H1 (cell line): ENCODE measurements around the gene YPEL4. TPM values are rescaled to one million over a fixed set of nuclear protein-coding genes. Genes with fewer than 3 reads are reported as not detected.

Experiments
- CTCF ChIA-PET: fragments of 300-600 bp; sonication (Branson Sonifier 250); formaldehyde crosslinking; loops from one replicate; lab custom pipeline; 2021; ENCODE audit not compliant: partially characterized antibody; lab: Charles Lee
- POLR2A ChIA-PET: fragments of 300-600 bp; sonication (Branson Sonifier 250); formaldehyde crosslinking; loops from one replicate; lab custom pipeline; 2021; ENCODE audit warnings: inconsistent platforms; ENCODE audit not compliant: partially characterized antibody; lab: Charles Lee
- DNase-seq, 2 experiments: peaks; one replicate each; pipeline versions ENCODE4 v3.0.0 to v3.0.0-alpha.2; 2010 to 2022; ENCODE audit warnings: low spot score in 2 of 2, low read depth in 1 of 2, mixed read lengths in 1 of 2
- FAIRE-seq: peaks from 2 replicates; lab custom pipeline; 2011; peaks lifted over from hg19 to GRCh38; lab: Jason Lieb, UNC
- H2AFZ ChIP-seq: 2 replicates; pipeline ENCODE4 v1.8.1; 2012; ENCODE audit warnings: low read length, inconsistent platforms
- H2AK5ac ChIP-seq: 2 replicates; pipeline ENCODE4 v1.6.1; 2013; ENCODE audit warnings: low read depth, low read length
- H2BK120ac ChIP-seq: replicated peaks from 2 replicates; pipeline ENCODE3; 2013; ENCODE audit warnings: low read depth, low read length, inconsistent platforms
- H2BK12ac ChIP-seq: 2 replicates; pipeline ENCODE4 v1.6.1; 2013; ENCODE audit warnings: low read depth, low read length
- H2BK15ac ChIP-seq: 2 replicates; pipeline ENCODE4 v1.6.1; 2013; ENCODE audit warnings: low read length
- H2BK20ac ChIP-seq: 2 replicates; pipeline ENCODE4 v1.6.1; 2013; ENCODE audit warnings: low read length
- H2BK5ac ChIP-seq: 2 replicates; pipeline ENCODE4 v1.6.1; 2013; ENCODE audit warnings: low read depth, low read length
- H3K14ac ChIP-seq: 2 replicates; pipeline ENCODE4 v1.6.1; 2013; ENCODE audit warnings: inconsistent platforms; ENCODE audit not compliant: insufficient read length
- H3K18ac ChIP-seq: 2 replicates; pipeline ENCODE4 v1.6.1; 2013; ENCODE audit warnings: low read length; ENCODE audit errors: extremely low read depth
- H3K23ac ChIP-seq: 2 replicates; pipeline ENCODE4 v1.6.1; 2013; ENCODE audit warnings: inconsistent platforms; ENCODE audit not compliant: insufficient read length
- H3K23me2 ChIP-seq: 2 replicates; pipeline ENCODE4 v1.6.1; 2013; ENCODE audit warnings: low read depth, low read length
- H3K27ac ChIP-seq: 2 replicates; pipeline ENCODE4 v1.6.1; 2011; ENCODE audit warnings: low read depth, low read length, inconsistent platforms
- H3K27me3 ChIP-seq, 4 experiments: replicated peaks in 1 of 4; 1 replicate in 1 of 4; 2 replicates in 3 of 4; pipeline versions ENCODE4 v1.6.1 to v1.8.1; 2011 to 2013; ENCODE audit warnings: low read length in 3 of 4, mild to moderate bottlenecking in 3 of 4, inconsistent platforms in 2 of 4, mixed read lengths in 2 of 4, moderate library complexity in 1 of 4; ENCODE audit not compliant: control insufficient read depth in 3 of 4, insufficient read depth in 3 of 4; ENCODE audit errors: extremely low read depth in 1 of 4
- H3K36me3 ChIP-seq, 4 experiments: 2 replicates each; pipeline versions ENCODE4 v1.6.1 to v1.8.1; 2011 to 2013; ENCODE audit warnings: mild to moderate bottlenecking in 4 of 4, low read length in 3 of 4, moderate library complexity in 2 of 4, control low read depth in 1 of 4, inconsistent platforms in 1 of 4; ENCODE audit not compliant: insufficient read depth in 4 of 4, control insufficient read depth in 2 of 4
- H3K4ac ChIP-seq: replicated peaks from 2 replicates; pipeline ENCODE3; 2013; ENCODE audit warnings: low read length, low read depth, mixed read lengths, inconsistent platforms; ENCODE audit not compliant: insufficient read length
- H3K4me1 ChIP-seq, 4 experiments: replicated peaks in 1 of 4; 1 replicate in 1 of 4; 2 replicates in 3 of 4; pipeline versions ENCODE4 v1.6.1 to v1.8.1; 2011 to 2013; ENCODE audit warnings: low read length in 3 of 4, inconsistent platforms in 2 of 4, mixed read lengths in 1 of 4; ENCODE audit not compliant: insufficient read depth in 4 of 4, control insufficient read depth in 3 of 4
- H3K4me2 ChIP-seq, 2 experiments: 2 replicates each; pipeline versions ENCODE4 v1.6.1 to v1.8.1; 2011 to 2013; ENCODE audit warnings: low read depth in 2 of 2, low read length in 2 of 2, control low read depth in 1 of 2, inconsistent platforms in 1 of 2, mild to moderate bottlenecking in 1 of 2; ENCODE audit not compliant: insufficient read depth in 1 of 2
- H3K4me3 ChIP-seq, 4 experiments: fragments of 200-600, 300-600 bp in 1 of 4; sonication (generic), shearing (Covaris generic), sonication (Bioruptor Twin) in 1 of 4; 2 replicates each; pipeline versions ENCODE4 v1.5.1 to v1.8.1; 2011 to 2016; ENCODE audit warnings: low read length in 4 of 4, low read depth in 3 of 4, control low read depth in 2 of 4, inconsistent platforms in 2 of 4, mild to moderate bottlenecking in 2 of 4, mixed read lengths in 1 of 4, moderate library complexity in 1 of 4; ENCODE audit not compliant: insufficient read depth in 2 of 4; ENCODE audit errors: extremely low read depth in 1 of 4
- H3K56ac ChIP-seq: replicated peaks from 2 replicates; pipeline ENCODE3; 2013; ENCODE audit warnings: low read depth, mild to moderate bottlenecking, mixed read lengths, low read length, inconsistent platforms; ENCODE audit not compliant: insufficient read length
- H3K79me1 ChIP-seq: 2 replicates; pipeline ENCODE4 v1.6.1; 2013; ENCODE audit warnings: low read depth, low read length, control low read depth
- H3K79me2 ChIP-seq, 2 experiments: 2 replicates each; pipeline versions ENCODE4 v1.6.1 to v1.8.1; 2012 to 2013; ENCODE audit warnings: low read length in 2 of 2, mild to moderate bottlenecking in 2 of 2, inconsistent platforms in 1 of 2; ENCODE audit not compliant: insufficient read depth in 2 of 2, control insufficient read depth in 1 of 2
- H3K9ac ChIP-seq, 4 experiments: replicated peaks in 1 of 4; 1 replicate in 1 of 4; 2 replicates in 3 of 4; pipeline versions ENCODE4 v1.6.1 to v1.8.1; 2011 to 2013; ENCODE audit warnings: low read depth in 3 of 4, low read length in 3 of 4, control low read depth in 2 of 4, mild to moderate bottlenecking in 2 of 4, moderate library complexity in 2 of 4, inconsistent platforms in 1 of 4; ENCODE audit errors: extremely low read depth in 1 of 4
- H3K9me3 ChIP-seq, 2 experiments: 2 replicates each; pipeline versions ENCODE4 v1.6.1 to v1.8.1; 2012 to 2013; ENCODE audit warnings: mild to moderate bottlenecking in 2 of 2, moderate library complexity in 2 of 2, control low read depth in 1 of 2, inconsistent platforms in 1 of 2, low read depth in 1 of 2, low read length in 1 of 2, mixed read lengths in 1 of 2; ENCODE audit not compliant: insufficient read depth in 2 of 2
- H4K20me1 ChIP-seq, 2 experiments: replicated peaks in 1 of 2; 2 replicates each; pipeline versions ENCODE3 to v1.8.1; 2011 to 2013; ENCODE audit warnings: inconsistent platforms in 2 of 2, low read length in 2 of 2, mild to moderate bottlenecking in 1 of 2; ENCODE audit not compliant: insufficient read depth in 2 of 2, control insufficient read depth in 1 of 2
- H4K5ac ChIP-seq: 2 replicates; pipeline ENCODE4 v1.6.1; 2013; ENCODE audit warnings: low read length, low read depth, mixed read lengths, inconsistent platforms; ENCODE audit not compliant: insufficient read length
- H4K8ac ChIP-seq: 2 replicates; pipeline ENCODE4 v1.8.0; 2013; ENCODE audit warnings: mild to moderate bottlenecking, moderate library complexity, low read length, inconsistent platforms; ENCODE audit not compliant: insufficient read depth; ENCODE audit errors: extremely low read depth
- H4K91ac ChIP-seq: replicated peaks from 2 replicates; pipeline ENCODE3; 2013; ENCODE audit warnings: low read length, mixed read lengths, inconsistent platforms; ENCODE audit not compliant: insufficient read length
- CEBPB ChIP-seq: IDR thresholded peaks from 2 replicates; pipeline ENCODE4 v1.6.1; 2012; ENCODE audit warnings: low read depth, low read length
- CTBP2 ChIP-seq: IDR thresholded peaks from 2 replicates; pipeline ENCODE4 v1.7.0; 2011; ENCODE audit warnings: borderline replicate concordance, mild to moderate bottlenecking, moderate library complexity, mixed read lengths, low read length; ENCODE audit not compliant: insufficient read depth, insufficient read length
- EGR1 ChIP-seq: IDR thresholded peaks from 2 replicates; pipeline ENCODE4 v1.6.1; 2011; ENCODE audit warnings: low read depth, low read length, borderline replicate concordance
- HDAC6 ChIP-seq: IDR thresholded peaks from one replicate; pipeline ENCODE4 v1.7.1; 2012; ENCODE audit warnings: low read depth, mild to moderate bottlenecking, inconsistent platforms, low read length, moderate library complexity
- MAX ChIP-seq: IDR thresholded peaks from 2 replicates; pipeline ENCODE4 v1.6.1; 2012; ENCODE audit warnings: inconsistent platforms
- NANOG ChIP-seq: IDR thresholded peaks from 2 replicates; pipeline ENCODE4 v1.6.1; 2011; ENCODE audit warnings: low read length, low read depth, mild to moderate bottlenecking, inconsistent platforms; ENCODE audit not compliant: insufficient read depth, poor library complexity, severe bottlenecking
- POLR2A ChIP-seq, 2 experiments: IDR thresholded peaks; 1 replicate in 1 of 2; 2 replicates in 1 of 2; pipeline ENCODE4 v1.6.1; 2011; ENCODE audit warnings: low read depth in 2 of 2, low read length in 2 of 2, mild to moderate bottlenecking in 2 of 2; ENCODE audit errors: control extremely low read depth in 1 of 2
- RFX5 ChIP-seq: IDR thresholded peaks from 2 replicates; pipeline ENCODE4 v1.6.1; 2011; ENCODE audit warnings: low read depth, low read length, improper control_type of control experiment, borderline replicate concordance
- TAF7 ChIP-seq: optimal IDR thresholded peaks from 2 replicates; pipeline ENCODE3; 2011; ENCODE audit warnings: low read depth, mild to moderate bottlenecking, inconsistent platforms, low read length, moderate library complexity, borderline replicate concordance
- TCF12 ChIP-seq: IDR thresholded peaks from 2 replicates; pipeline ENCODE4 v1.6.1; 2011; ENCODE audit warnings: low read depth, mild to moderate bottlenecking, low read length
- WGBS, 2 experiments: shearing (Covaris generic) in 1 of 2; methylation state at CpG; one replicate each; pipeline versions ENCODE4 v1.1.6 to v1.1.7; 2013 to 2015; ENCODE audit warnings: low lambda C conversion rate in 2 of 2, mixed read lengths in 2 of 2, inconsistent platforms in 1 of 2, low coverage in 1 of 2, missing lambda C conversion rate in 1 of 2; ENCODE audit not compliant: insufficient replicate concordance in 2 of 2, insufficient coverage in 1 of 2, insufficient read length in 1 of 2; ENCODE audit errors: extremely low coverage in 1 of 2, missing lambda C conversion rate in 1 of 2; 5-methylcytosine and 5-hydroxymethylcytosine counted together
- polyA plus RNA-seq, 7 experiments: library from polyadenylated mRNA; depleted of rRNA in 3 of 7; stranded (reverse) in 5 of 7; unstranded in 2 of 7; fragments of >200 nt in 5 of 7; fragments of 200-250 nt in 2 of 7; gene quantifications; 1 replicate in 5 of 7; 2 replicates in 1 of 7; 4 replicates in 1 of 7; pipeline versions ENCODE4 v1.2.1 to v1.2.3, GENCODE V29; 2011 to 2013; ENCODE audit warnings: missing spikeins in 2 of 7, mixed read lengths in 2 of 7
- total RNA-seq: library from RNA; stranded (reverse); fragmentation: NEBNext Ultra II Directional; extraction: Animal tissue kit (Norgen Biotek cat#: 25700); gene quantifications from 2 replicates; pipeline ENCODE4 v1.2.1, GENCODE V29; 2021
- TF ChIP-seq, protein P1 (sequence below), 3 experiments: IDR thresholded peaks; 1 replicate in 2 of 3; 2 replicates in 1 of 3; pipeline versions ENCODE4 v1.5.1 to v1.6.1; 2011; ENCODE audit warnings: low read length in 3 of 3, mild to moderate bottlenecking in 3 of 3, inconsistent platforms in 2 of 3, low read depth in 1 of 3, moderate library complexity in 1 of 3; ENCODE audit not compliant: insufficient read depth in 1 of 3; ENCODE audit errors: control extremely low read depth in 1 of 3

The YPEL4 gene
- total and polyA plus RNA-seq, 2 of the 8 experiments (the other 6 are each of a cell fraction or from before 2014, with no cell fraction given), result 0.13 to 0.38 TPM

GRCh38 chr11:57659669-57660068 is 10.0 kb upstream of the YPEL4 start:
- Histone ChIP-seq H4K8ac (no peak overlapping the region), H3K23ac (no peak overlapping the region), H3K9me3 (no peaks in the 10 kb centered on the region), H3K23me2 (peaks cover 4% of the 10 kb centered on the region), H3K56ac (no peak overlapping the region), H3K4me1 (no peaks in the 10 kb centered on the region; a peak in 1 of 7 replicates), H2BK15ac (no peak overlapping the region), H3K79me1 (peaks cover 4% of the 10 kb centered on the region; the same call in 1 of the 2 replicates), H4K91ac (no peak overlapping the region), H3K4me2 (no peak overlapping the region), H3K9ac (no peak overlapping the region), H3K36me3 (peaks cover 3 to 25% (median 19%) of the 10 kb centered on the region in 4 experiments; a peak in 6 of 8 replicates), H3K79me2 (peaks cover 0 to 20% of the 10 kb centered on the region in 2 experiments; a peak in 3 of 4 replicates), H3K4me3 (no peak overlapping the region), H3K4ac (no peak overlapping the region), H3K27me3 (no peaks in the 10 kb centered on the region; a peak in 2 of 7 replicates), H4K5ac (no peak overlapping the region), H2BK12ac (no peak overlapping the region), H2AK5ac (no peak overlapping the region), H2BK20ac (no peak overlapping the region), H4K20me1 (peaks cover 2 to 3% of the 10 kb centered on the region in 2 experiments), H2BK5ac (no peak overlapping the region), H3K14ac (no peak overlapping the region), H2AFZ (no peak overlapping the region), H3K18ac (no peak overlapping the region), H3K27ac (no peak overlapping the region), H2BK120ac (no peak overlapping the region)
- CTCF ChIA-PET, result interaction anchor here (0.5 to 1.6 kb wide), 4 partner anchors 15 to 371 kb away, joined by 3 to 5 read pairs (median 3); no protein-coding TSS in a partner anchor
- FAIRE-seq, result no peak
- WGBS, 2 experiments, result 95% methylated on average over 14 of the region's 14 CpGs; no CpG with 5 or more reads in 1 of the 2 experiments
- no peak for DNase-seq
- POLR2A ChIA-PET, result interaction anchor here (0.6 to 16.2 kb wide), 3 partner anchors 19 to 117 kb away, joined by 3 to 445 read pairs (median 3); partner anchors contain the start of genes MED19, TMX2 and YPEL4
- no peak for TF ChIP-seq NANOG
- no peak for TF ChIP-seq RFX5
- no peak for TF ChIP-seq EGR1
- TF ChIP-seq HDAC6, result no peak
- no peak for TF ChIP-seq CEBPB
- no peak for TF ChIP-seq CTBP2
- no peak for TF ChIP-seq POLR2A (IDR thresholded peaks at IDR 0.05; ENCODE audit: control extremely low read depth in 1 of 2, low read depth in 2 of 2, low read length in 2 of 2)
- TF ChIP-seq, protein P1, sequence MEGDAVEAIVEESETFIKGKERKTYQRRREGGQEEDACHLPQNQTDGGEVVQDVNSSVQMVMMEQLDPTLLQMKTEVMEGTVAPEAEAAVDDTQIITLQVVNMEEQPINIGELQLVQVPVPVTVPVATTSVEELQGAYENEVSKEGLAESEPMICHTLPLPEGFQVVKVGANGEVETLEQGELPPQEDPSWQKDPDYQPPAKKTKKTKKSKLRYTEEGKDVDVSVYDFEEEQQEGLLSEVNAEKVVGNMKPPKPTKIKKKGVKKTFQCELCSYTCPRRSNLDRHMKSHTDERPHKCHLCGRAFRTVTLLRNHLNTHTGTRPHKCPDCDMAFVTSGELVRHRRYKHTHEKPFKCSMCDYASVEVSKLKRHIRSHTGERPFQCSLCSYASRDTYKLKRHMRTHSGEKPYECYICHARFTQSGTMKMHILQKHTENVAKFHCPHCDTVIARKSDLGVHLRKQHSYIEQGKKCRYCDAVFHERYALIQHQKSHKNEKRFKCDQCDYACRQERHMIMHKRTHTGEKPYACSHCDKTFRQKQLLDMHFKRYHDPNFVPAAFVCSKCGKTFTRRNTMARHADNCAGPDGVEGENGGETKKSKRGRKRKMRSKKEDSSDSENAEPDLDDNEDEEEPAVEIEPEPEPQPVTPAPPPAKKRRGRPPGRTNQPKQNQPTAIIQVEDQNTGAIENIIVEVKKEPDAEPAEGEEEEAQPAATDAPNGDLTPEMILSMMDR (IDR thresholded peaks at IDR 0.05; ENCODE audit: control extremely low read depth in 1 of 3, insufficient read depth in 1 of 3, low read depth in 1 of 3, low read length in 3 of 3), result no peak
- no peak for TF ChIP-seq TAF7
- TF ChIP-seq MAX, result no peak
- no peak for TF ChIP-seq TCF12
